ENCODE data around the gene KRT26. TPM values are rescaled to one million over a fixed set of nuclear protein-coding genes. Genes with fewer than 3 reads are reported as not detected.

KRT26 gene, protein sequence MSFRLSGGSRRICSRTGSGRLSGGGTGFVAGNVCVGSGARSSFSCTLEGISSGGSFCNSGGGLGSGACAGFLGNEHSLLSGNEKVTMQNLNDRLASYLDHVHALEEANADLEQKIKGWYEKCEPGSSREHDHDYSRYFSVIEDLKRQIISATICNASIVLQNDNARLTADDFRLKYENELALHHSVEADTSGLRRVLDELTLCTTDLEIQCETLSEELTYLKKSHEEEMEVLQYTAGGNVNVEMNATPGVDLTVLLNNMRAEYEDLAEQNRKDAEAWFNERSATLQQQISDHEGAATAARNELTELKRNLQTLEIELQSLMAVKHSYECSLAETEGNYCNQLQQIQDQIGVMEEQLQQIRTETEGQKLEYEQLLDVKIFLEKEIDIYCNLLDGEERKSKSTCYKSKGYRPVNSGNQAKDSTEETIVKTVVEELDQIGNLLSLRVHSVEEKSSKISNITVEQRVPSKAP
- polyA plus RNA-seq (2011; rRNA removed) = not detected in 2 replicates
- polyA plus RNA-seq (2012; cell fraction: cytosol; rRNA removed) = not detected in 2 replicates
- not detected in 2 replicates for polyA plus RNA-seq (2012; cell fraction: nucleus; rRNA removed)
- not detected in 3 replicates for polyA plus RNA-seq (2017; fragmentation: RNase III; extraction: RNeasy Plus Mini Kit Qiagen cat#74134 plus additional on column Dnase treatment)
- polyA minus RNA-seq (2011; rRNA and poly(A)+ RNA removed) = not detected in 2 replicates

DNA sequence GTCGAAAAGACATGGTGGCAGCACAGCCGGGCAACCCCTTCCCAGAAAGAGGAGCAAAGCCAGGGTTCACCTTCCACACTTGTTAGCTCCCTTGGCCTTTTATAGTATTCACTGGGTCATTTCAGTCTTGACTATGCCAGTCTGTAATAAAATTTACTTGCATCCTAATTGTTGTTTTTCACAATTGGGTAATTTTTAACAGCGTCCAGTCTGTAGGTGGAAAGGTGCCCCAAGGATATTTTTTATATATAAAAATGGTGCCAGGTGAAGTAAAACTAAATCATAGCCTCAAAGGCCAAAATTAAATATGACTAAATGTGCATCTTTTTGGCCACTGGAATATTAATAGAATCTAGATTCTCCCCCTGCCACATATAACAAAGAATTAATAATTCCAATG is at the start of gene KRT26:
KRT26 (minus strand) TSS at position 101 of the 400 bp plus-strand sequence; CDS start at position 13, 88 bp downstream.
- WGBS (ENCODE audit: missing lambda C conversion rate) = 65% methylated on average over 3 of the region's 3 CpGs
- FAIRE-seq = no peak
- CTCF ChIA-PET = interaction anchor here (1.5 kb wide), 1 partner anchor 10 kb away, joined by 5 read pairs; no protein-coding TSS in a partner anchor

GRCh38 chr17:40821536-40821935 is 49.5 kb upstream of the KRT26 start:
- Histone ChIP-seq H3K27ac (no peak overlapping the region), H3K4me2 (no peak overlapping the region), H3K4me3 (no peak overlapping the region), H3K4me1 (peaks cover 16% of the 10 kb centered on the region), H3K9me3 (no peaks in the 10 kb centered on the region)
- CTCF ChIA-PET = interaction anchor here (1.5 to 2.3 kb wide), 2 partner anchors 727 to 841 kb away, joined by 7 to 9 read pairs; no protein-coding TSS in a partner anchor
- no peak for ATAC-seq
- POLR2A ChIA-PET = interaction anchor here (1.2 kb wide), 1 partner anchor 867 kb away, joined by 5 read pairs; no protein-coding TSS in a partner anchor
- no peak for DNase-seq (ENCODE audit: low read depth in 1 of 2, low spot score in 1 of 2)
- TF ChIP-seq CTCF (IDR thresholded peaks at IDR 0.05) = no peak
- TF ChIP-seq TFCP2L1 (CRISPR knock-in tag; IDR thresholded peaks at IDR 0.05) = no peak
- TF ChIP-seq, protein P1, sequence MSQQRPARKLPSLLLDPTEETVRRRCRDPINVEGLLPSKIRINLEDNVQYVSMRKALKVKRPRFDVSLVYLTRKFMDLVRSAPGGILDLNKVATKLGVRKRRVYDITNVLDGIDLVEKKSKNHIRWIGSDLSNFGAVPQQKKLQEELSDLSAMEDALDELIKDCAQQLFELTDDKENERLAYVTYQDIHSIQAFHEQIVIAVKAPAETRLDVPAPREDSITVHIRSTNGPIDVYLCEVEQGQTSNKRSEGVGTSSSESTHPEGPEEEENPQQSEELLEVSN (IDR thresholded peaks at IDR 0.05; ENCODE audit: borderline replicate concordance, low read depth) = no peak
- TF ChIP-seq CHD4 (IDR thresholded peaks at IDR 0.05; ENCODE audit: borderline replicate concordance) = no peak
- TF ChIP-seq CBX2 (IDR thresholded peaks at IDR 0.05; ENCODE audit: borderline replicate concordance, low read depth) = no peak
- TF ChIP-seq EHF (CRISPR knock-in tag; IDR thresholded peaks at IDR 0.05) = no peak
- no peak for TF ChIP-seq MYC (IDR thresholded peaks at IDR 0.05; ENCODE audit: borderline replicate concordance, low read length)
- no peak for TF ChIP-seq POLR2A (IDR thresholded peaks at IDR 0.05; ENCODE audit: low read length)
- no peak for FAIRE-seq

More for the DNA sequence above, at the start of gene KRT26:
- ATAC-seq = no peak
- no peak within 1 kb of the TSS for H3K27ac ChIP-seq
- no peak within 1 kb of the TSS for H3K4me3 ChIP-seq
- no peaks in the 10 kb centered on the region for H3K9me3 ChIP-seq
- H3K4me2 ChIP-seq = no peak within 1 kb of the TSS
- TF ChIP-seq EHMT2 (IDR thresholded peaks at IDR 0.05; ENCODE audit: low read depth) (no peak), FOSB (CRISPR knock-in tag; IDR thresholded peaks at IDR 0.05) (no peak), FOSL2 (IDR thresholded peaks at IDR 0.05) (no peak), FOSL2 (CRISPR knock-in tag; IDR thresholded peaks at IDR 0.05) (no peak), HES2 (IDR thresholded peaks at IDR 0.05) (no peak), PHF8 (IDR thresholded peaks at IDR 0.05; ENCODE audit: borderline replicate concordance, low read depth) (no peak), MAZ (IDR thresholded peaks at IDR 0.05; ENCODE audit: borderline replicate concordance, low read depth, low read length) (no peak), NFE2L2 (conservative IDR thresholded peaks at IDR 0.05; ENCODE audit: low read length) (no peak), MYC (IDR thresholded peaks at IDR 0.05; ENCODE audit: borderline replicate concordance, low read length) (no peak), MAFK (IDR thresholded peaks at IDR 0.05; ENCODE audit: partially characterized antibody) (no peak), CBX8 (IDR thresholded peaks at IDR 0.05) (no peak), HMGXB4 (CRISPR knock-in tag; IDR thresholded peaks at IDR 0.05; ENCODE audit: borderline replicate concordance) (no peak), JUNB (IDR thresholded peaks at IDR 0.05) (no peak)
- POLR2A ChIA-PET = no interaction called here
- no peak for DNase-seq (ENCODE audit: low read depth in 1 of 2, low spot score in 1 of 2)
- no peaks in the 10 kb centered on the region for H3K4me1 ChIP-seq

All from A549 (cell line).